ENCODE measurements around the gene SUPT6H. TPM values are rescaled to one million over a fixed set of nuclear protein-coding genes. Genes with fewer than 3 reads are reported as not detected.

SUPT6H gene
- total and polyA plus RNA-seq, 2 donors (not counting 1 experiment from before 2014, with no cell fraction given) = 35.8 to 110 TPM

DNA sequence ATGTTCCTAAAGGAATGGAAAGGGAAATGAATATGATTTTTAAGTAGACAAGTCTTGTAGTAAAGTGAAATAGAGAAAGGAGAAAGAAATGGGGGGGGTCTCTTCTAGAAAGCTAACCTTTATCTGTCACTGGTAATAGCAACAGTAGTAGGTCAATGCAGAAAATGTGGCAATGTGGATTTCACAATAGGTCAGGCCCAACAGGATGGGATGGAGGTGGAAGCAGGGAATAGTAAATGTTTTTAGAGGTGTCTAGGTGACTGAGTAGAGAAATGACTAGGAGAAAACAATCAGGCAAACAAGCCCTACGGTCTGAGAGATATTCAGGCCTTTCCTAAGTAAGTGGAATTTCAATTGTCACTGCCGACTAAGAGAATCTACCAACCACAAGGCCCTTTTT is 42.0 kb upstream of the SUPT6H start:
- CTCF ChIA-PET = interaction anchor here (15.2 kb wide), 1 partner anchor 123 kb away, joined by 220 read pairs; no protein-coding TSS in a partner anchor
- no peak overlapping the region for H3K27ac Mint-ChIP-seq
- TF ChIP-seq, protein P1, sequence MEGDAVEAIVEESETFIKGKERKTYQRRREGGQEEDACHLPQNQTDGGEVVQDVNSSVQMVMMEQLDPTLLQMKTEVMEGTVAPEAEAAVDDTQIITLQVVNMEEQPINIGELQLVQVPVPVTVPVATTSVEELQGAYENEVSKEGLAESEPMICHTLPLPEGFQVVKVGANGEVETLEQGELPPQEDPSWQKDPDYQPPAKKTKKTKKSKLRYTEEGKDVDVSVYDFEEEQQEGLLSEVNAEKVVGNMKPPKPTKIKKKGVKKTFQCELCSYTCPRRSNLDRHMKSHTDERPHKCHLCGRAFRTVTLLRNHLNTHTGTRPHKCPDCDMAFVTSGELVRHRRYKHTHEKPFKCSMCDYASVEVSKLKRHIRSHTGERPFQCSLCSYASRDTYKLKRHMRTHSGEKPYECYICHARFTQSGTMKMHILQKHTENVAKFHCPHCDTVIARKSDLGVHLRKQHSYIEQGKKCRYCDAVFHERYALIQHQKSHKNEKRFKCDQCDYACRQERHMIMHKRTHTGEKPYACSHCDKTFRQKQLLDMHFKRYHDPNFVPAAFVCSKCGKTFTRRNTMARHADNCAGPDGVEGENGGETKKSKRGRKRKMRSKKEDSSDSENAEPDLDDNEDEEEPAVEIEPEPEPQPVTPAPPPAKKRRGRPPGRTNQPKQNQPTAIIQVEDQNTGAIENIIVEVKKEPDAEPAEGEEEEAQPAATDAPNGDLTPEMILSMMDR (IDR thresholded peaks at IDR 0.05) = no peak
- no peak for TF ChIP-seq EZH2 (IDR thresholded peaks at IDR 0.05; ENCODE audit: borderline replicate concordance, insufficient read depth, low read depth, low read length, poor library complexity, severe bottlenecking)
- H3K9ac ChIP-seq (ENCODE audit: low read length) = no peak overlapping the region
- no peak overlapping the region for H3K27ac ChIP-seq (ENCODE audit: low read length in 2 of 2)
- no peak overlapping the region for H3K4me3 ChIP-seq (ENCODE audit: control extremely low read depth in 1 of 5, extremely low read depth in 1 of 5, insufficient read depth in 1 of 5, low read depth in 2 of 5, low read length in 4 of 5)
- 100% methylated on average over 1 of the region's 2 CpGs for WGBS (ENCODE audit: insufficient coverage)
- no peaks in the 10 kb centered on the region for H3K27me3 Mint-ChIP-seq
- no peak for DNase-seq
- H3K4me2 ChIP-seq (replicated peaks; ENCODE audit: low read depth, low read length, poor library complexity, severe bottlenecking) = no peak overlapping the region
- peaks cover 22 to 96% of the 10 kb centered on the region in 2 experiments for H3K36me3 ChIP-seq (replicated peaks in 1 of 2; ENCODE audit: control extremely low read depth in 1 of 2, control insufficient read depth in 1 of 2, extremely low read depth in 1 of 2, insufficient read depth in 2 of 2, low read length in 1 of 2)
- no peak overlapping the region for H3K4me3 Mint-ChIP-seq
- H2AFZ ChIP-seq (ENCODE audit: insufficient read depth, low read depth, low read length, poor library complexity, severe bottlenecking) = no peak overlapping the region
- no peak for ATAC-seq (ENCODE audit: low read depth)
- POLR2A ChIA-PET = no interaction called here
- peaks cover 12% of the 10 kb centered on the region for H3K4me1 Mint-ChIP-seq
- intact Hi-C loops (cut with micrococcal nuclease) = no loop called here
- H3K27me3 ChIP-seq (replicated peaks in 1 of 4; ENCODE audit: control extremely low read depth in 1 of 4, control insufficient read depth in 3 of 4, insufficient read depth in 4 of 4, low read length in 3 of 4) = no peaks in the 10 kb centered on the region
- no peaks in the 10 kb centered on the region for H4K20me1 ChIP-seq (ENCODE audit: control insufficient read depth, insufficient read depth, low read length, poor library complexity, severe bottlenecking)
- H3K9me3 ChIP-seq (ENCODE audit: control extremely low read depth in 1 of 3, control insufficient read depth in 2 of 3, insufficient read depth in 1 of 3, low read length in 2 of 3) = no peaks in the 10 kb centered on the region
- H3K79me2 ChIP-seq (ENCODE audit: control insufficient read depth, insufficient read depth, low read length) = no peaks in the 10 kb centered on the region
- H3K9me3 Mint-ChIP-seq (ENCODE audit: insufficient read depth) = no peaks in the 10 kb centered on the region
- peaks cover 7 to 10% of the 10 kb centered on the region in 2 donors for H3K4me1 ChIP-seq (ENCODE audit: control insufficient read depth in 2 of 2, insufficient read depth in 2 of 2, low read length in 2 of 2)

DNA sequence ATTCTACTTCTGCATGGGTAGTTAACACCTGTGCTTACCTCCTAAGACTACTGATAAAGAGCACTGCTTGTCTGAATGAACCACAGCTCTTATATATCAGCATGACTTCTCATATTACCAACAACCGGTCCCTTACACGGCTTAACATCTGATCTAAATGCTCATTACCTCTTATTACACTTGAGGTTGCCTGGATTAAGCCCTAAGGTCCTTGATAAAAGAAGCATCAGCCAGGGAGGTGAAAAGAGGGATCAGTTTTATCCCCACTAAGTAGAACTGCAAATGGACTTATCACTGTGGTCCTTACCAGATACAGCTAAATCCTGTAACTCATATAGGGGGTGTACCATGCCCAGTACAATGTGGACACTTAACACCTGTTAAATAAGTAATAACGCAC is 39.8 kb upstream of the SUPT6H start:
- Mint-ChIP-seq H3K4me1 (no peaks in the 10 kb centered on the region), H3K9me3 (ENCODE audit: insufficient read depth) (no peaks in the 10 kb centered on the region), H3K27ac (no peak overlapping the region), H3K4me3 (no peak overlapping the region), H3K27me3 (no peaks in the 10 kb centered on the region)
- Histone ChIP-seq H3K9ac (ENCODE audit: low read length) (no peak overlapping the region), H4K20me1 (ENCODE audit: control insufficient read depth, insufficient read depth, low read length, poor library complexity, severe bottlenecking) (no peaks in the 10 kb centered on the region), H3K4me3 (ENCODE audit: control extremely low read depth in 1 of 5, extremely low read depth in 1 of 5, insufficient read depth in 1 of 5, low read depth in 2 of 5, low read length in 4 of 5) (no peak overlapping the region), H3K27ac (ENCODE audit: low read length in 2 of 2) (no peak overlapping the region), H2AFZ (ENCODE audit: insufficient read depth, low read depth, low read length, poor library complexity, severe bottlenecking) (no peak overlapping the region), H3K79me2 (ENCODE audit: control insufficient read depth, insufficient read depth, low read length) (no peaks in the 10 kb centered on the region), H3K9me3 (ENCODE audit: control extremely low read depth in 1 of 3, control insufficient read depth in 2 of 3, insufficient read depth in 1 of 3, low read length in 2 of 3) (no peaks in the 10 kb centered on the region), H3K36me3 (replicated peaks in 1 of 2; ENCODE audit: control extremely low read depth in 1 of 2, control insufficient read depth in 1 of 2, extremely low read depth in 1 of 2, insufficient read depth in 2 of 2, low read length in 1 of 2) (peaks cover 18 to 88% of the 10 kb centered on the region in 2 experiments), H3K4me1 (ENCODE audit: control insufficient read depth in 2 of 2, insufficient read depth in 2 of 2, low read length in 2 of 2) (no peaks in the 10 kb centered on the region), H3K4me2 (replicated peaks; ENCODE audit: low read depth, low read length, poor library complexity, severe bottlenecking) (no peak overlapping the region), H3K27me3 (replicated peaks in 1 of 4; ENCODE audit: control extremely low read depth in 1 of 4, control insufficient read depth in 3 of 4, insufficient read depth in 4 of 4, low read length in 3 of 4) (no peaks in the 10 kb centered on the region)
- no CpG with 5 or more reads among the region's 3 CpGs for WGBS (ENCODE audit: insufficient coverage)
- TF ChIP-seq, protein P1 (IDR thresholded peaks at IDR 0.05) = no peak
- no peak for TF ChIP-seq EZH2 (IDR thresholded peaks at IDR 0.05; ENCODE audit: borderline replicate concordance, insufficient read depth, low read depth, low read length, poor library complexity, severe bottlenecking)
- ATAC-seq (ENCODE audit: low read depth) (no peak), DNase-seq (no peak)
- POLR2A ChIA-PET = no interaction called here
- CTCF ChIA-PET = interaction anchor here (1.1 to 15.2 kb wide), 2 partner anchors 12 to 125 kb away, joined by 3 to 220 read pairs; no protein-coding TSS in a partner anchor
- intact Hi-C loops (cut with micrococcal nuclease) = no loop called here
